GM18870 (cell line): ENCODE results near the gene GIMAP7.
"Not testable (repeated sequence)": the region's sequence is repeated elsewhere in the genome, so short reads cannot be mapped to it uniquely, and the experiment has no call there.

Experiments used
- ATAC-seq: cut with Tn5 transposase; IDR thresholded peaks from one replicate; pipeline ENCODE4 v1.9.1; 2021; ENCODE audit warnings: moderate library complexity; ENCODE audit not compliant: unreplicated experiment

Gene GIMAP7

DNA sequence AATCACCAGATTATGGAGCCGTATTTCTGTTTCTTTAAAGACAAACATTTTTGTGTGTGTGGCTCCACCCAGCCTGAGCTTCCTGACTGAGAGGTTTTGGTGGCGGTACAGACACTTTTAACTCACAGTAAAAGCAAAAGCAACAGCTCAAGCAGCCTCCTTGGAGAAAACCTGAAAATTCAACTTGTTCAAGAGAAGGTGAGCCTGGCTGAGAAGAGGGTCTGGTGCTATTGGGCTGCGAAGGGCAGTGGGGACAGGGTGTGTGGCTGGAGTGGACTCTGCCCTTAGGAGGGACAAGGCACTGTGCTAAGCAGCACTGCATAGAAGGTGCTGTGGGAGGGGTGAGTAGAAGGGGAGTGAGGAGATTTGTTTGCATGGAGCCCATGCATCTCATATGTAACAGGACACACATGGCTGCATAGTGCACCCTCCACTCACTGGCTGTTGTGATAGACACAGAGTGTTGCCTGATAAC, at the start of gene GIMAP7:
Gene GIMAP7 (plus strand): TSS at position 125 of the 475 bp plus-strand sequence. CDS start 5,103 bp downstream, outside the sequence.
- no peak for ATAC-seq

DNA sequence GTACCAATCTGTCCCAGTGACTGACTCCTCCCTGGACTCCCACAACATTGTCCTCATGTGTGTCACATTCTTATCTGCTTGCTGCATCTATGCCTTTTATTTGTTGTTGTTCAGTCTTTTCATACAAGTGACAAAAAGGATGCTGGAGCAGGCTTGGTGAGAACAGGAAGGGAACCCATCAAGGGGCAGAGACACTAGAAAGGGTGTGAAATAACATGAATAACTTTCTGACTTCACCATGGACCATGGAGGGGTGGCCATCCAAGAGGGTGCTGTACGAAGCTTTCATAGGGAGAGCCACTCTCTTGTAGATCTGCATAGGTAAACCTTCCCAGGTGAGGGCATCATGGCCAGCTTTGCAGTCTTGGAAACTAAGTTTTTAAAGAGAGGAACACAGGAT, 49.7 kb upstream of the GIMAP7 start:
- ATAC-seq, result no peak

DNA sequence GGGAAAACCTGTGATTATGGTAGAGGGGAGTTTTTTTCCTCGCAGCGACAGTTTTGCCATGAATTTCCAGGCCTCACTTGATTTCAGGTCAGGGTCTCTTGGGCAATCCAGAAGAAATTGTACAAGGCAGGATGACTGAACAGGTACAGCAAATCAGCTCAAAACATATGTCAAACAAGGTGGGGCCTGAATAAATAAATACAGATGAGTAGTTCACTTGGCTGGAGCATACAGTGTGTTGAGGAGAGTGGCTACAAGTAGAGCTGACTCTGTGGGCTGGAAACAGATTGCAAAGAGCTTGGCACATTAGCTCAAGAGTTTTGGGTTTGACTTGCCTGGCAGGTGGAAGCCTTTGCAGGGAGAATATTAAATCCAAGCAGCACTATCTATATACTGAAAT, 49.3 kb upstream of the GIMAP7 start:
- ATAC-seq, result no peak

DNA sequence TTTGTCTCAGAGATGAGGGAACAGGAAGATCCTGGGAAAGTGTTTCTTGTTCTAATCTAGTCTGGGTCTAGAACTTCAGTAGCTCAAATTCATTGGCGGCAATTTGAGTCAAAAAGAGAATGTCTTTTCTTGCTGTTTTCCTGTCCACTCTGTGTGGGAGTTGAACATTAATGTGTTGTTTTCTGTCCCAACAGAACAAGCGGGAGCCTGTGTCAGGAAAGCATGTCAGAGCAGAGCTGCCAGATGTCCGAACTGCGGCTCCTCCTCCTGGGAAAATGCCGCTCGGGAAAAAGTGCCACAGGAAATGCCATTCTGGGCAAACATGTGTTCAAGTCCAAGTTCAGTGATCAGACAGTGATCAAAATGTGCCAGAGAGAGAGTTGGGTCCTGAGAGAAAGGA, 48.2 kb upstream of the GIMAP7 start:
- ATAC-seq, result no peak

DNA sequence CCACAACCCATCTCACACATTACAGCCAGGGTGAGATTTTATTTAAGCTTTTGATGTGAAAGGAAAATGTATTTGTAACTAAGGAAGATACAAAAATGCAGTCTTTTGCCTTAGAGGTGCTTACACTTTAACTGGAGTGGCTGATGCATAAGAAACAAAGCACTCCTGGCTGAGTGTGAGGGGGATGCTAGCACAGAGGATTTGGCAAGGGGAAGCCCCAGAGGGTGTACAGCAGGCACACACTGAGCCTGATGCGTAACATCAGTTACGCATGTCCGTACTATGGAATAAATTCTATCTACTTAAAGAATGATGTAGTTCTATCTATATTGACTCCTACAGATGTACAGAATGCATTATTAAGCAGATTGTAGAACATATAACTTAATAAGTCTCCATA, 46.4 kb upstream of the GIMAP7 start:
- ATAC-seq, result no peak

DNA sequence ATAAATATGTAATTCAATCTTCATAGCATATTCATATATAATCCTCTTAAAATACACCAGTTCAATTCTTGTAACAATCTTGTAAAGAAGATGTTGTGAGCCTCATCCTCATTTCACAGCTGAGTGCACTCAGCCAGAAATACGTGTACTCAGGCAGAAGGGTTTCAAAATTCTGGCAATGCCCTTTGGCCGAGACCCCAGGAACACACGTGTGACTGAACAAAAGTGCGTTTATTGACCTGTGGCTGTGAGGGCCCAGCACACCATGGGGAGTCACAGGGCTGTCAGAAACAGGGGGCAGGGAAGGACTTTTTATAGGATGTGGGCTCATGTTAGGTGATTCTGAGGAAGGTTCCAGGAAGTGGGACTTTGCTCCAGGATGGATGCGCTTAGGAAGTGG, 42.8 kb upstream of the GIMAP7 start:
- no peak for ATAC-seq

DNA sequence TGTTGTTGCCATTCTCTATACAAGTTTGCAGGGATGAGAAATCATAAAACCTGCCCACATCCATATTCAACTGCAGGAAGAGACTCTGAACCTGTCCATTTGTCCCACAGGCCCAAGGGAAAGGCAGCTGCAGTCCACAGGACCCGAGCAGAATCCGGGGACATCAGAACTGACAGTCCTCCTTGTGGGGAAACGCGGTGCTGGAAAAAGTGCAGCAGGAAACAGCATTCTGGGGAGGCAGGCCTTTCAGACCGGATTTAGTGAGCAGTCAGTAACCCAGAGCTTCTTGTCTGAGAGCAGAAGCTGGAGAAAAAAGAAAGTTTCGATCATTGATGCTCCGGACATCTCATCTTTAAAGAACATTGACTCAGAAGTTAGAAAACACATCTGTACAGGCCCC, 40.8 kb upstream of the GIMAP7 start:
- no peak for ATAC-seq

DNA sequence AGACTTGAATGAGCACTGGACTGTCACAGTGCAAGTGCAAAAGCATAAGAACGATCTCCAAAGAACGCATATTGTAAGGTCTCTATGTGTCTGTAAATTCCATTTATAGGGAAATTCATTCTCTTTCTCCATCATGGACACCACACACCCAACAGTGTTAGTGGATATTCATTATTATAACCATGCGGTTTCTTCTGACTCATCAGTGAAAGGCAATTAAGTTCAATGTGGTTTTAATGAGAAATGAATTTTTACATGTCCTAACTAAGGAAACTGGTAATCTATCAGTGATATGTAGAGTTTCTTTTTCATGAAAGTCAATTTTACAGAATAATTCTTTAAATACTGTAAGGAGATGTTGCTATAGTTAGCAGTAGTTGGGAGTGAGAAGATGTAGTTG, 38.4 kb upstream of the GIMAP7 start:
- ATAC-seq, result no peak

DNA sequence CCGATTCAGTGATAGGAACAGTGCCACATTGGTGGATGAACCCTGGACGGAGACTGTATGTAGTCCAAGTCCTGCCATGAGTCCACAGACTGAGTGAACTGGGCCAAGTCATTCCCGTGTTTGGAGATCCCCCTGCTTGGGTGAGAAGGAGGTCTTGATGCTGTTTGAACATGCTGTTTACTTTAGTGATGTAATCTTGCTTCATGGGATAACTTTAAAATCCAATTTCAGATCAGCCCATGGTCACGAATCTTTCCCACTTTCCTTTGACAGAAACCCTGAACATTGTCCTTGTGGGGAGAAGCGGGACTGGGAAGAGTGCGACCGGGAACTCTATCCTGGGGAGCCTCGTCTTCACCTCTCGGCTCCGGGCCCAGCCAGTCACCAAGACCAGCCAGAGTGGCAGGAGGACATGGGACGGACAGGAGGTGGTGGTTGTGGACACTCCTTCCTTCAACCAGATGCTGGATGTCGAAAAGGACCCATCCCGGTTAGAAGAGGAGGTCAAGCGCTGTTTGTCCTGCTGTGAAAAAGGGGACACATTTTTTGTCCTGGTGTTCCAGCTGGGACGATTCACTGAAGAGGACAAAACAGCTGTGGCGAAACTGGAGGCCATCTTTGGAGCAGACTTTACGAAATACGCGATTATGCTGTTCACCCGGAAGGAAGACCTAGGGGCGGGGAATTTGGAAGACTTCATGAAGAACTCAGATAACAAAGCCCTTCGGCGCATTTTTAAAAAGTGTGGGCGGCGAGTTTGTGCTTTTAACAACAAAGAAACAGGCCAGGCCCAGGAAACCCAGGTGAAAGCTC, 37.6 kb upstream of the GIMAP7 start:
- no peak for ATAC-seq

DNA sequence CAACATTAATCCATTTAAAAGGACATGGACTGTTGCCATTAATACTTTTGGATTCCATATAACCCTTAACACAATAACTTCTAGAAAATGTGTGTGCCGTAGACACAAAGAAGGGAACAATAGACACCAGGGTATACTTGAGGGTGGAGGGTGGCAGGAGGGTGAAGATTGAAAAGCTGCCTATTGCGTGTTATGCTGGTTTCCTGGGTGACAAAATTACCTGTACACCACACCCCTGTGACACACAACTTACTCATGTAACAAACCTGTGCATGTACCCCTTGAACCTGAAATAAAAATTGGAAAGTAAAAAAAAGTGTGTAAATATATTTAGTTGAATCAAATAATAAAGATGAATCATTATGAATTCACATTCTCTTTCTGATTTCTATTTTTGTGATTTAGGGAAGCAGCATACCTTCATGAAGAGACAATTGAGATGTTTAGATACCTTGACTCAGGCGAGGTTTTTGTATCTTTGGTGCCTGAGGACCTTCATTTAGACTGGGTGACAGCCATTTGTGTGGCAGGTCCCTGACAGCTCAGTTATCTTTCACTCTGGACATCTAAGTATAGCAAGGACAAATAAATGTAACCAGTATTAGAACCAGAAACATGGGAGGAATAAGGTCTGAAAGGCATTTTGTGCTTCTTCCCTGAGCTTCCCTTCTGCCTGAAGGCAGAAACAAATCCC, 35.5 kb upstream of the GIMAP7 start:
- no peak for ATAC-seq

DNA sequence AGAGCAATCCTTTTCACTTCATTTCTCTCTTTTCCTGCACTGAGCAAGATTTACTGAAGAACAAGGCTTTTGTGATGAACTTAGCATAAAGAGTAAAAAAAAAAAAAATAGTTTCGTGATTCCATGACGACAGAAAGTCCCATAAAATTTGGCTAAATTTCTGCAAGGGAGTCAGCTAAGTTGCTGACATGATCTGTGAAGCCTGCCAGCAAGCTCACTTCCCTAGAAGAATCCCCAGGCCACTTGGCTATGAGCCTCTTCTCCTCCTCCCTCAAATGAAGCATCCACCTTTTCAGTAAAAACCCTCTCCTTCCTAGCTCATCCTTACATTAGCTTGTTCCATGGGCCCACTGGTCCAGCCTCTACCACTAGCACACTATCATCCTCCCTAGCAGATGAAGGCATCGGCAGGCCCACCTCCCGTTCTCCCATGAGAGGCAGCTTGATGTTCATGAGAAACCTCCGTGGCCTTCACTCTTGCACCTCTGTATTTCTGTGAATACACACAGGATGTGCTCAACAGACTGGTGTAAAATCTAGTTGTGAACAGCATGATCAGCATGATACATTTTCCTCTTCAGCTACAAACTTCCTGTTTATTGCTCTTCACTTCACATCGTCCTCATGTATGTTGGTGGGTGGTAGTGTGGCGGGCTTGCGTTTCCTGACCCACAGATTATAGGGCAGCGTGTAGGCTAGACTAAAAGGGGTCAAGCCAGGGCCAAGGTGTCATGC, 33.3 kb upstream of the GIMAP7 start:
- ATAC-seq, result no peak

DNA sequence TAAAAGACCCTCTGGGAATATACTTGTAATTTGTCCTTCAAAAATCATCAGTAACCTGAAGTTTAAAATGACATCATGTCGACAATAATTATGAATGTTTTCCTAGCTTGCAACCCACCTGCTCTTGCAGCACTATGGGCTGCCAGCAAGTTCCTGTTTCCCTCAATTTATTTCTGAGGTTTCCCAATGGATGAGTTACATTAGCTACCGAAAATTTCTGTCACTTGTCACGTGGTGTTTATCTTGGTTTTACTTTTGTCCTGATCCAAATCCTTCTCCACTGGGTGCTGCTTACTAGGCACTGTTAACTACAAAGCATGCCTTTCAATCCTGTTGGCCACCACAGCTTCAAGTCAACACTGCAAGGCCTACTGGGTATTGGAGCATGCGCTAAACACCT, 32.8 kb upstream of the GIMAP7 start:
- no peak for ATAC-seq

DNA sequence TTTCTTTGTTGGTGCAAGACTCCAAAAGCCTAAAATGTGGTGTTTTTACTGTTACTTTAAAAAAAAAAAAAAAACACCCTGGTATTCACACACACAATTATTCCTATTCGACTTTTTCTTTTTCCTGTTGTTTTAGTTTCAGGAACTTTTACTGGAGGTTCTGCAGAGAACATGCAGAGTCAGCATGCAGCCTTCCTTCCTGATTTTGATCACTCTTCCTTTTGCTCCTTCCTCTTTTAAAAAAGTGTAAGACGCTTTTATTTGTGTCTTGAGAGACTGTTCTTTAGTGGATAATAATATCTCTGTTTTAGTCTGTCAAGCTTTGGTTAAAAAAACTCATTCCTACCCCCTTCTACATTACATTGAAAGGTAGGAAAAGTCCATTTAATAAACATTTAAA, 31.2 kb upstream of the GIMAP7 start:
- not testable (repeated sequence) for ATAC-seq

DNA sequence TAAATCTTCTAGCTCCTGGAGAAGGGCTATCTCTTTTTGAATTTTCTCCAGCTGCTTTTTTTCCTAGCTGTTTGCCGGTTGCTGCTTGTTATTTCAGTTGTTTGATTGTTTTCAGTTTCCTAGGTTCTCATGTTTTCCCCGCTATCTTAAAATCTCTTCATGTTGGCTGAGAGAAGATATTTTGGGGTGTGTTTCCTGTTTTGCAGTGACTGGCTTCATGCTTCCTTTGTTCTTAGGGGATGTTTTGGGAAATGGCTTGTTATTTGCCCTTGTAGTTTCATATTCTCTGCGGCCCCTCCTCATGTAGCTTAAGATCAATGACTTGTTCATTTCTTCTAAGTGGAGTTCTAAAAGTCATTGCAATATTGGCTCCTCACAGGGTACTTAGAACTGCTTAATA, 30.6 kb upstream of the GIMAP7 start:
- not testable (repeated sequence) for ATAC-seq

DNA sequence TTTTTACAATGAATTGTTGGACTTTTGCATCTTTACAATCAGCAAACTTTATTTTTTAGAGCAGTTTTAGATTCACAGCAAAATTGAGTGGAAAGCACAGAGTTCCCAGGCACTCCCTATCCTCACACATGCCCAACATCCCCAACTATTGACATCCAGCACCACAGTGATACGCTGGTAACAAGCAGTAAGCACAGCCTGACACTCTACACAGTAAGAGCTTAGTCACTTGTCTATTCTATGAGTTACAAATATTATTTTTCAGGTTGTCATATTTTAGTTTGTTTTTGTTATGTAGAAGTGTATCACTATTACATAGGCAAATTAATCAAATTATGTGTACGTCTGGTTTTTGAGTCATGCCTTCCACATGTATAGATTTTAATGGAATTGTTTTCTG, 27.0 kb upstream of the GIMAP7 start:
- ATAC-seq, result no peak

DNA sequence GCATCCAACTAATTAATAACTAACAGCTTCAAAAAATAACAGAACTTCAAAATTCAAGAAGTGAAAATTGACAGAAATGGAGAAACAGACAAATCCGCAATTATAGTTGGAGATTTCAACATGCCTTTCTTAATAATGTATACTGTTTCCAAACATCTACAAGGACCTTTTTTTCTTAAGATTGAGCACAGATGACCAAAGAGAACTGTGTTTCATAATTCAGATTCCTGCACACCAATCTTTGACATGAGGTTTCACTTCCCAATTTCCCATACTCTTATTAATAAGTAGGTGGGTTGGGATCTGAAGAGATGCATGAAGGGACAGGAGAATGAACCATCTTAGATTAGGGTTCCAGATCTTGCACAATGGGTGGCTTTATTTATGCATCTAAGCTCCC, 24.9 kb upstream of the GIMAP7 start:
- ATAC-seq, result no peak

DNA sequence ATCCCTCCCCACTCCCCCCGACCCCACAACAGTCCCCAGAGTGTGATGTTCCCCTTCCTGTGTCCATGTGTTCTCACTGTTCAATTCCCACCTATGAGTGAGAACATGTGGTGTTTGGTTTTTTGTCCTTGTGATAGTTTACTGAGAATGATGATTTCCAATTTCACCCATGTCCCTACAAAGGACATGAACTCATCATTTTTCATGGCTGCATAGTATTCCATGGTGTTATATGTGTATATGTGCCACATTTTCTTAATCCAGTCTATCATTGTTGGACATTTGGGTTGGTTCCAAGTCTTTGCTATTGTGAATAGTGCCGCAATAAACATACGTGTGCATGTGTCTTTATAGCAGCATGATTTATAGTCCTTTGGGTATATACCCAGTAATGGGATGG, 21.2 kb upstream of the GIMAP7 start:
- ATAC-seq, result not testable (repeated sequence)

DNA sequence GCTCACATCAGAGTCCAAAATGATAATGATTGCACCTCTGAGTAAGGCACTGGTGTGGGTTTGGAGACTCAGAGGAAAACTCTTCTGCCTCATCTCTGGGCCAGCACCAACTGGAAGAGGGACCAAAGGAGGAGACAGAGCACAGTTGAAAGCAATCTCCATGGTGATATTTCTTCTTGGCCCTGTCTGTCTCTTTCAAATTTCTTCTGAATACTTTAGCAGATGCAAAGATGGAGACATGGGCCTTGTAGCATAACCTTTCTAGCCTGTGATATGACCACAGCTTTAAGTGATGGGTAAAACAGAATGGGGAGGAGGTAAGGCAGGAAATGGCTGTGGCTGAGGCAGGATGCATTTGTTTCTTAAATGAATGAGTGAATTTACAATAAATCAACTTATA, 12.2 kb upstream of the GIMAP7 start:
- ATAC-seq, result no peak

DNA sequence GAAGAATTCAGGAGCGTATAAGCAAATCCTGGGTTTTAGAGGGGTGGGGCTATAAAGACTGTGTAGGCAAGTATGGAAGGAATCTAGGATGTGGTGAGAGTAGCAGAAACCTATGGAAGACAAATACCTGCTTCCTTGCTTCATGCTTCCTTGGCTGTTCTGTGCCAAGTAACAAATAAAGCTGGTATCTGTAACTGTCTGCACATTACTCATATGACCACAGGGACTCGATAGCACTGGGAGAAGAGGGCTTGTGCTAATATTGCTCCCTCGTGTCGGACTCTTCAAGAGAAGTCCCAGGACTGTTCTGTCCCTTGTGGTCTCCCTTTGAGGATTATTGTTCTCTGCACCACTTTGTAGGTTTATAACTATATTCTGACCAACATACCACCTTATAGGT, 11.5 kb upstream of the GIMAP7 start:
- no peak for ATAC-seq

DNA sequence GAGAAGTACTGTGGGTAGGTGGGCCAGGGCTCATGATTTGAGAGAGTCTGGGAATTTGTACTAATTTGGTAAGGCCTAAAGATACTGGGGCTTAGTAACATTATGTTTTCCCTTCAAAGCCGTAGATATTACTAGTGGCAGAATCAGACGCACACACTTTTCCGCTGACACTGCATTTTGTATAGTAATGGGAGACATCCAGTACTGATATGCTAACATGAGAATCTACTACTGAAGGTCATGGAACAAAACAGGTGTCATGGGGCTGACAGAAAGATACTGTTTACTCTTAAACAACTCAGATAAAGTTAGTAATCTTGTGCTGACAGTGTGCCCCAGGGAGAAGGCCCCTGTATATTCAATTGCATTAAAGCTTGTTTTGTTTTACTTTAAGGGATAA, 11.1 kb upstream of the GIMAP7 start:
- ATAC-seq, result no peak

DNA sequence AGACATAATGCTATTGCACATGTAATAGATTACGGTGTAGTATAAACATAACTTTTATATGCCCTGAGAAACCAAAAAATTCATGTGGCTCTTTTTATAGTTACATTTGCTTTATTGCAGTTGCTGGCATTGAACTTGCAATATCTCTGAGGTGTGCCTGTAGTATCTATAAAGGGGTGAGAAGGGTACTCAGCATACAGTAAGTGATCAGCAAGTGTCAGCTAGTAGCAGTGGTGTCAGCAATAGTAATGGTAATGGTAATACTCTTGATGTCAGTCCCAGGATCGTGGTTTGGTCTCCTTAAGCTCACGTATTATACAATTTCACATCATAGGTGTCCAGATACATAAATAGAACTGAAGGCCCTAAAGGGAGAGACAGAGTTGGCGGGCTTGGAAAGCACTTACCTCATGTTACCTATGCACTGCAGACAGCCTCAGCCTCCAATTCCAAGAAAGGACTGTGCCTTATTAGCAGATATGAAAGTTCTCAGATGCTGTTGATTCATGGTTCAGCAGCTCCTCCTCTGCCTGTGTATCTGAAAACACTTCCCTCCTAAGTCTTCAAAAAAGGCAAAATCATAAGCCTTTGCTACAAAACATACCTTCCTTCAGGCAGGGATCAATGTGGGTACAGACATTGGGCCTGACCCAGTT, 6.6 kb upstream of the GIMAP7 start:
- no peak for ATAC-seq
